Neural progenitor cell (in vitro differentiated cells): ENCODE results near the gene MKX.

Source experiments
- CTCF ChIP-seq: fragments of 200-600 bp; sonication (generic); IDR thresholded peaks from 2 replicates; pipeline ENCODE4 v1.5.1; 2017; ENCODE audit warnings: antibody characterized with exemption, mild to moderate bottlenecking
- EZH2 ChIP-seq: fragments of 200-600 bp; sonication (generic); IDR thresholded peaks from 2 replicates; pipeline ENCODE4 v1.6.1; 2017; ENCODE audit warnings: antibody characterized with exemption, mild to moderate bottlenecking, moderate library complexity

- no peak for TF ChIP-seq CTCF
- TF ChIP-seq EZH2, result no peak
Observed at GRCh38 chr10:27695088-27695487, 50.5 kb downstream of the MKX start.
